AG09309 (cell line): ENCODE measurements around the gene MICAL2.

Source experiments
- DNase-seq: peaks from one replicate; pipeline ENCODE4 v3.0.0-alpha.2; 2010; ENCODE audit warnings: low read depth
- H3K4me3 ChIP-seq: 2 replicates; pipeline ENCODE4 v1.5.1; 2011; ENCODE audit warnings: mild to moderate bottlenecking, low read depth, low read length, moderate library complexity; ENCODE audit not compliant: control insufficient read depth
- TF ChIP-seq, protein P1 (sequence below): IDR thresholded peaks from 2 replicates; pipeline ENCODE4 v1.5.1; 2011; ENCODE audit warnings: mild to moderate bottlenecking, low read depth, low read length, inconsistent platforms; ENCODE audit not compliant: insufficient read depth, control insufficient read depth; ENCODE audit errors: missing control alignments

The MICAL2 gene

DNA sequence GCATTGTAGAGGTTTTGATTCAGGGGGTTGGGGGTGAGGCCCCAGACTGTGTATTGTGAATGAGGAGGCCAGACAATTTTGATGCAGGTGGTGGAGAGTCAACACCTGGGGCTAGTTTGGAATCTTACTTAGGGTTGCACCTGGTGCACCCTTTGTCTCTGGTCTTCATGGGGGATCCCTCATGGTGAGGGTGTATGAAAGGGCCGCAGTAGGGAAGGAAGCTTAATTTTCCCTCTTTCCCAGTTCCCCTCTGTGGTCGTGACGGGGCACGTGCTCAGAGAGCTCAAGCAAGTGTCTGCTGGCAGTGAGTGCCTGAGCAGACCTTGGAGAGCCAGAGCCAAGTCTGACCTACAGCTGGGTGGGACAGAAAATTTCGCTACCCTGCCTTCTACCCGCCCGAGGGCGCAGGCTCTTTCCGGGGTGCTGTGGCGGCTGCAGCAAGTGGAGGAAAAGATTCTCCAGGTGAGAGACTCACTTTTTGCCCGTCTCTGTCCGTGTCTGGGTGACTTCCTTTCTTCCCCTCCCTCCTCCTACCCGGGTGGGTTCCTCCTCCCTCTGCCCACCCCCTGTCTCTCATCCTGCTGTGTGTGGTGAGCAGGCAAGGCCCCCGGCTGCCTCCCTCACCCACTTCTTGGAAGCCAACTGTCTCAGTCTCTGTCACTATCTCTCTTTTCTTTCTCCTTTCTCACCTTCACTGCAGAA, 131.7 kb downstream of the MICAL2 start:
- H3K4me3 ChIP-seq: no peak overlapping the region
- TF ChIP-seq, protein P1, sequence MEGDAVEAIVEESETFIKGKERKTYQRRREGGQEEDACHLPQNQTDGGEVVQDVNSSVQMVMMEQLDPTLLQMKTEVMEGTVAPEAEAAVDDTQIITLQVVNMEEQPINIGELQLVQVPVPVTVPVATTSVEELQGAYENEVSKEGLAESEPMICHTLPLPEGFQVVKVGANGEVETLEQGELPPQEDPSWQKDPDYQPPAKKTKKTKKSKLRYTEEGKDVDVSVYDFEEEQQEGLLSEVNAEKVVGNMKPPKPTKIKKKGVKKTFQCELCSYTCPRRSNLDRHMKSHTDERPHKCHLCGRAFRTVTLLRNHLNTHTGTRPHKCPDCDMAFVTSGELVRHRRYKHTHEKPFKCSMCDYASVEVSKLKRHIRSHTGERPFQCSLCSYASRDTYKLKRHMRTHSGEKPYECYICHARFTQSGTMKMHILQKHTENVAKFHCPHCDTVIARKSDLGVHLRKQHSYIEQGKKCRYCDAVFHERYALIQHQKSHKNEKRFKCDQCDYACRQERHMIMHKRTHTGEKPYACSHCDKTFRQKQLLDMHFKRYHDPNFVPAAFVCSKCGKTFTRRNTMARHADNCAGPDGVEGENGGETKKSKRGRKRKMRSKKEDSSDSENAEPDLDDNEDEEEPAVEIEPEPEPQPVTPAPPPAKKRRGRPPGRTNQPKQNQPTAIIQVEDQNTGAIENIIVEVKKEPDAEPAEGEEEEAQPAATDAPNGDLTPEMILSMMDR: no peak
- DNase-seq: no peak

DNA sequence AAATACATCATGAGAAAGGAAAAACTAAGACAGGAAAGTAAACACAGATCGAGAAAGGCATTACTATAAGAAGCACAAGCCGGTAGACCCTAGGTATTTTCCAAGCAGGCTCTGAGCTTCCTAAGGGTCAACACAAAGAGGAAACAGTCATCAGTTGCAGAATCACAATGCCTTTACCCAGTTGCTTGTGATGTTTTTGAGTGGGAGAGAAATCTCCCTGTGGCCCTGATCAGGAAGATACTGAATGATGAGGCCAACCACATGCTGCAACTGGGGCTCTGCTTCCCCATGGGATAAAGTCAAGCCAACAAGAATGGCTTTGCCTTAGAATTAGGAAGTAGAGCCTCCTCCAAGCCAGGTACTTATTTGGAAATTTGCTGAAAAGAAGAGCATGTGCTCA, 132.6 kb downstream of the MICAL2 start:
- H3K4me3 ChIP-seq: no peak overlapping the region
- TF ChIP-seq, protein P1: no peak
- DNase-seq: no peak

DNA sequence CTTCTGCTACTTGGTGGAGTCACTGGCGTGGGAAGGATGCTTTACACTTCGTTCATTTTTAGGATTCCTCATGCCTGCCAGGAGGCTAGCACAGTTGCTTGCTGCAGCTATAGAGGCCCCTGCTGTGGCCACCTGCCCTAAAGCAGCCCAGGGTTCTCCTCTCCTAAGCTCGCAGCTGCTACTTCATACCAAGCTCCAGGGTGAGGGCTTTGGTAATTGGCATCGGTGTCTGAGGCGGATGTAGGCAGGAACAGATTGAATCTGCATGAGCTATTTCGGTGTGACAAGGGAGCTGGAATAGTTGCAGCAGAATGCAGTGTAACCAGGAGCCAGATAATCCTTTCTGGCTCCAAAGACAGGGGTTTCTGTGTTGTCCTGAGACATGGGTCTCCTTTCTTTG, 133.1 kb downstream of the MICAL2 start:
- TF ChIP-seq, protein P1: no peak
- DNase-seq: no peak
- no peak overlapping the region for H3K4me3 ChIP-seq

DNA sequence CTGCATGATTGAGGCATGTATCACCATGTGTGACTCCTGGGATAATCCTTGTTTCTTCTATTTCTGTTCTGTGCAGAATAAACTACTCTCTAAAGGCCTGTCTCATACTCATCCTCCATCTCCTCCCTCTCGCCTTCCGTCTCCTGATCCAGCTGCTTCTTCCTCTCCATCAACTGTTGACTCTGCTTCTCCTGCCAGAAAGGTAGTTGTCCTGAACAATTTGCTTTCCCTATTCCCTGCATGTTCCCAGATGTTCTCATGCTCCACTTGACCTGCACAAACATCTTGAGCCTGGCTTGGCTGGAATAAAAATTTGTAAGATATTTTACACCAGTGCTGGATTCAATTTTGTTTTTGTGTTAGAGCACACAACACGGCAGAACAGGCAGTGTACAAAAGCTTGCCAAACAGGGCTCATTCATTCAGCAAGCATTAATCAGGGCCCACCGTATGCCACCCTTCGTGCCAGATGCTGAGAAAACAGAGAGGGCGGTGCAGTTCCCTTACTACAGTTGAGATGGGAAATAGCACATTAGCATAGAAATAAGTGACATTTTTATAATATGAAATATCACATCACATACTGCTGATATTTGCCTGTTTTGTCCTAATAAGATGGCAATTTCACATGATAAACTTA, 133.6 kb downstream of the MICAL2 start:
- no peak for DNase-seq
- H3K4me3 ChIP-seq: no peak overlapping the region
- TF ChIP-seq, protein P1: no peak

DNA sequence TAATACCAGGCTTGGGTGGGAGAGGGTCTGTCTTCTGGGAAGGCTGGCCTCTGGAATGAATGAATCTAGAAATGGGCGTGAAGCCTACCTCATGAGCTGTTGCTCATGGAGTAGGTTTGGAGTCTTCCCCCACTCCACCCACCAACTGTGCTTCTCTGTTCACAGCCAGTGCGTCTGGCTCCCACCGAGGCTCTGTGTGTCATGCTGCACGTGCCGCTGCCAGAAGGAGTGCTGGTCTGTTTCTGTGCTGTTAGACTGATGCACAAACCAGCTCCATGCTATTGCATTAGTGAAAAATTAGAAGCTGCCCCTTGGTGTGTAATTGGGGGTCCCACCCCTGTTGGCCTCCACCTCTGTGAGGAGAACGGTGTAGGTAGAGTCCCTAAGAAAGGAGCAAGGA, 134.7 kb downstream of the MICAL2 start:
- no peak for DNase-seq
- TF ChIP-seq, protein P1: no peak
- H3K4me3 ChIP-seq: no peak overlapping the region

DNA sequence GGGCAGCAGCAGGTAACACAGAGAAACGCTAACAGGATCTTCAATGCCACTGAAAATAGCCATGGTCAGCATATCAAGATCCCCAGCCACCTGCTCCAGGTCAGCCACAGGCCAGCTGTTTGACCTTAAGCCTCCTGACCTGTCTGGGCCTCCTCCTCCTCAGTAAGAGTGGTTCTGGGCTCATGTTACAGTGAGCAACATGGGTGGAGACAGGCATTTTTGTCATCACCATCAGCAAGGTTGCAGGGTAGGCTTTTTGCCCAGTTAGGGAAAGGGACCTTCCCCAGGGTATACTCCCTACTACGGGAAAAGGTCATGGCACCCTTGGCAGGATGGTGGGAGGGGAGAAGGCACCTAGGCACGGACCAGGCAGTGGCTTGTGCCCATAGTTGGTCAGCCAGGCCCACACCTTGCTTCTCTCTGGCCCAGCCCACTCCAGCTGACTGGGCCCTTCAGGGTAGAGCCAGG, 135.2 kb downstream of the MICAL2 start:
- TF ChIP-seq, protein P1: no peak
- DNase-seq: no peak
- no peak overlapping the region for H3K4me3 ChIP-seq

DNA sequence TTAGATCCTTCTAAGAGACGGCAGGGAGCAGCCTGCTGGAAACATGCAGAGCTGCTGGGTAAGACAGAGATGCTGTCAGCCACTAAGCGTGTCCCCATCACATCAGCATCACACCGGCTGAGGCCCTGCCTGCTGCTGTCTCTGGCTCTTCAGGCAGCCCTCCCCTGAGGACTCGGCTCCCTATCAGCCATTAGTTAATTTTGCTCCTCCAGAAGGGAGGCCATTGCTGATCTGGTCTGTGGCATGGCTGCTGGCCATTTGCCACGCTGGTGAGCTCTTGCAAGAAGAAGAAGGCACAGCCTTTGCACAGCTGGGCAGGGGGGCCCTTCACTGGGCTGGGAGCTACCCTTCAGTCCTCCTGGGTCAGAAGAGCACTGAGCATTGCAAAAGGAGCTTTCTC, 135.8 kb downstream of the MICAL2 start:
- no peak for DNase-seq
- TF ChIP-seq, protein P1: no peak

More for the DNA sequence above, 135.8 kb downstream of the MICAL2 start:
- H3K4me3 ChIP-seq: no peak overlapping the region
